UCSD-AML1 (cell line): ENCODE results near the gene CIT.
"Not testable (repeated sequence)": the region's sequence is repeated elsewhere in the genome, so short reads cannot be mapped to it uniquely, and the experiment has no call there.

Experiments
- DNase-seq: peaks from one replicate; lab custom pipeline; 2025; ENCODE audit not compliant: unreplicated experiment; lab: John Stamatoyannopoulos, UW

The CIT gene

GRCh38 chr12:119744900-119745606, 132.1 kb downstream of the CIT start:
- DNase-seq: no peak

GRCh38 chr12:119742700-119743099, 134.4 kb downstream of the CIT start:
- no peak for DNase-seq

DNA sequence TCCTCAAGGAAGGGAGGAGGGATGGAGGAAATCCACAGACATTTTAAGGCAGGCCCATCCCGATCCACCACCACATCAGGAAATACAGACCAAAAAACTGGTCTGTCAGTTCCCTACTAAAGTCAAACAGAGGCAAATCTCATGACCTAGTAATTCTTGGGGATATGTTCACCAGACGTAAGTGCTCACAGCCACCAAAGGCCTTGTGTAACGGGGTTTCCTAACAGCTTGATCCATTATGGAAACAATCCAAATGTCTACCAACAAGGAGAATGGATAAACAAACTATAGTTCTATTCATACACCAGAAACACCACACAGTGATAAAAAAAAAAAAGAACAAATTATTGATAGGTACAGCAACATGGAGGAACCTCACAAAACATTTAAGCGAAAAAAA, 136.3 kb downstream of the CIT start:
- DNase-seq: no peak

GRCh38 chr12:119735079-119735478, 142.0 kb downstream of the CIT start:
- no peak for DNase-seq

GRCh38 chr12:119730381-119730780, 146.7 kb downstream of the CIT start:
- no peak for DNase-seq

GRCh38 chr12:119729871-119730270, 147.2 kb downstream of the CIT start:
- DNase-seq: no peak

GRCh38 chr12:119728444-119728745, 148.7 kb downstream of the CIT start:
- DNase-seq: no peak

DNA sequence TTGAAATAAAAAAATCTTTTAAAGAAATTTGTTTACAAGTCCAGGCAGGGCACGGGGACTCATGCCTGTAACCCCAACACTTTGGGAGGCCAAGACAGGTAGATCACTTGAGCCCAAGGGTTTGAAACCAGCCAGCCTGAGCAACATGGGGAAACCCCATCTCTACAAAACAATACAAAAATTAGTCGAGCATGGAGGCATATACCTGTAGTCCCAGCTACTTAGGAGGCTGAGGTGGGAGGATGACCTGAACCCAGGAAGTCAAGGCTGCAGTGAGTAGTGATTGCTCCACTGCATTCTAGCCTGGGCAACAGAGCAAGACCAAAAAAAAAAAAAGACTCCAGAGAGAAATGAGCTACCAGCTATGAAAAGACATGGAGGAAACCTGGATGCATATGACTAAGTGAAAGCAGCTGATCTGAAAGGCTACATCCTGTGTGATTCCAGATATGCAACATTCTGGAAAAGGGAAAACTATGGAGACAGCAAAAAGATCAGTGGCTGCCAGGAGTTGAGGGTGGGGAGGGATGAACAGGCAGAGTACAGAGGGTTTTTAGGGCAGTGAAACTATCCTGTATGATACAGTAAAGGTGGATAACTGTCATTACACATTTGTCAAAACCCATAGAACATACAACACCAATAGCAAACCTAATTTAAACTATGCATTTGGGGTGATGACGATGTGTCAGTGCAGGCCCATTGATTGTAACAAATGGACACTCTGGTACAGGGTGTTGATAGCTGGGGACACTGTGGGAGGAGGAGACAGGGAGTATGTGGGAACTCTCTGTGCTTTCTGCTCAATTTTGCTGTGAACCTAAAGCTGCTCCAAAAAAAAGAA, 149.3 kb downstream of the CIT start:
- no peak for DNase-seq

- no peak for DNase-seq
Measured at GRCh38 chr12:119725523-119725922, 151.6 kb downstream of the CIT start.

DNA sequence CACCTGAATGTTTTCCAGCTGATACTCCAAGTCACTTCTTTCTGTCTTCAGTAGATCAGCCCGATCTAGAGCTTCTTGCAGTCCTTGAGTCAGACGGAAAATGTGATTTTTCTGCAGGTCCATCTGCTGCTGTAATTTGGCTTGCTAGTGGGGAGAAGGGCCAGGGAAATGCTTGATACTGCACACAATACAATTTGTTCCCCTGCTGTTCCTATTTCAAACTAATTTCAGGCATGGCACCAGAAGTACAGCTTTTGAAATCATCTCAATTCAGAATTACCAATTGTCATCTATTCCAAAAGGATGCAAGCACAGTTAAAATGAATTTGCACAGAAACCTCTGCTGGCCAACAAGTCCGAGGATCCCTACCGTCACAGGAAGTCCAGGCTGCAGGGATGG, 155.8 kb downstream of the CIT start:
- no peak for DNase-seq

- no peak for DNase-seq
Measured at GRCh38 chr12:119720349-119720748, 156.8 kb downstream of the CIT start.

GRCh38 chr12:119718141-119718540, 159.0 kb downstream of the CIT start:
- no peak for DNase-seq

DNA sequence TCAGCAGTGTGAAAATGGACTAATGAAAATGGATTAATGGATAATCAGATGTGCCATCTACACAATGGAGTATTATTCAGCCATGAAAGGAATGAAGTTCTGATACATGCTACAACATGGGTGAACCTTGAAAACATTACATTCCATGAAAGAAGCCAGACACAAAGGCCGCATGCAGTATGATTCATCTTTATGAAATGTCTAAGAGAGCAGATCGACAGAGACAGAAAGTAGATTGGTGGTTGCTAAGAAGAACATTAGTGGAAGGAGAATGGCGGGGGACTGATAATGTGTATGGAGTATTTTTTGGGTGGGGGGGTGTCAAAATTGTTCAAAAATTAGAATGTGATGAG, 161.9 kb downstream of the CIT start:
- DNase-seq: no peak

GRCh38 chr12:119714614-119715267, 162.4 kb downstream of the CIT start:
- DNase-seq: no peak

- no peak for DNase-seq
Measured at GRCh38 chr12:119713551-119714031, 163.5 kb downstream of the CIT start.

DNA sequence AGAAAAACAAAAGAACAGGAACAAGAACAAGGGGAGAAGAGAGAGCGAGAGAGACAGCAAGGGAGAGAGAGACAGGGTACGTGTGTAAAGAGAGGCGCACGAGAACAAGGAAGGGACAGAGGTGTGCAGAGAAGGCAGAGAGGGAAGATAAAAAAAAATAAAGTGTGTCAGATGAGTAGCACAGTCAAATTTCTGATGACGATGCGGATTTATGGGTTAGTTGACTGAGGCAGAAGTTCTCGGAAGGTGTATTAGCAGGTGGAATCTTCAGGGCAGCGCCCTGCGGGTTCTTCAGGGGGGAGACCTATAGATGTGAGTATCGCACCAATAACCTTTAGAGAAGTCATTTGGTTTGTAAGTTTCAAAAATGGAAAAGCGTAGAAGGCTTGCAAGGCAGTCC, 164.4 kb downstream of the CIT start:
- no peak for DNase-seq

DNA sequence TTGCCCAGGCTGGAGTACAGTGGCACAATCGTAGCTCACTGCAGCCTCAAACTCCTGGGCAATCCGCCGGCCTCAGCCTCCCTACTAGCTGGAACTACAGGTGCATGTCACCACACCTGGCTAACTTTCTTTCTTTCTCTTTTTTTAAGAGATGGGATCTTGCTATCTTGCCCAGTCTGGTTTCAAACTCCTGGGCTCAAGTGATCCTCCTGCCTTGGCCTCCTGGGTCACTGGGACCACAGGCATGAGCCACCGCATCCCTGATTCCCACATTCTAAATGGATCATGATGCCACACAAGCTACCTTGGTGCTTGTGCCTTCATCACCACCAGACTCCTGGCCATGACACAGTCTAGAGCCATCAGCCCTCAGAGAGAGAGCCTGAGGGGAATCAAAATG, 165.4 kb downstream of the CIT start:
- DNase-seq: no peak

DNA sequence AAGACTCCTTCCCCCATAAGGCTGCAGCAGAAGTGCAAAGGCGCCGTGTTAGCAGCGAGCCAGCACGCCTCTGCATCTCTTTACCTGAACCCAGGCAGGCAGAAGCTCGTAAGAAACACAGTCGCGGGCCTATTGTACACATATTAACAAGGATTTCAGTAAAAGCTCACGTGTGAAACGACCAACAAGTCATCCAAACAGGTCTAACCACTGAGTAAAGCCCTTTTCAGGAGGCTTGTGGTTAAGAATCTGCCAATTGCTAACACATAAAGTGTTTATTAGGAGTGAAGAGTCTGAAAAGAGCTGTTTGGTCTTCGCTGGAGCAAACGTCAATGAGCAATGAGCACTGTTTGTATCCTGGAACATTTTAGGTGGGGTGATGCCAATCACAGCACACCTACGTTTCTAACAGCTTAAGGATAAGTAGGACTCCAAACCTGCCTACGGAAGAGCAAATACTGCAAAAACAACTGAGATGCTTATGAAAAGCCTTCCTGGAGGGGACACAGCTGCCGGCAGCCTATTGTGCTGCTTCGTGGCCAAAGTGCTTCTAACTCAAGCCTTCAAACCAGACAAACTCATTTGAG, 166.1 kb downstream of the CIT start:
- DNase-seq: no peak

DNA sequence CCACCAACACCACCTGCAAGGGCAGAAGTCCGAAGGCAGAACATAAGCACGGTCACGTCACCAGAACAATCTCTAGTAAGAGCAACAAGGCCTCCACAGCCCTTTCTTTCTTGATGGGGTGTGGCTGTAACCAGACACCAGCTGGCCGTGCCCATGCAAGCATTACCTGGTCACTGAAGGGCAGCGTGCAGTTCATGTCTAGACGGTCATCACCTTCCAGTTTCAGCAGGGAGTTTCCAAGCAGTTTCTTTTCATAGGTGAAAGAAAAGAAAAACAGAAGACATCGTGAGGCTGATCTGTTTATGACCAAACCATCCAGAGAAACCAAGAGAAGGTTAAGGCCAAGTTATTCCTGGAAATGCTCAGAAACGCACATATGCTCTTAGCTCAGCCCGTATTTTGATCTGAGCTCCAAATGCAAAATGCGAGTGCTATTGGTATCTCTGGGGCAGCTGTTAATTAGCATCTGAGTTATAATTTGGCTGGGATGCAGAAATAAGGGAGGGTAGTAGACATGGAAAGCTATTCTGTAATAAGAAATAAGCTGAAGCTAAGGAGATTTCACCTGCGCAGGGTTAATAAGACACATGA, 166.7 kb downstream of the CIT start:
- no peak for DNase-seq

GRCh38 chr12:119706427-119706826, 170.7 kb downstream of the CIT start:
- not testable (repeated sequence) for DNase-seq

DNA sequence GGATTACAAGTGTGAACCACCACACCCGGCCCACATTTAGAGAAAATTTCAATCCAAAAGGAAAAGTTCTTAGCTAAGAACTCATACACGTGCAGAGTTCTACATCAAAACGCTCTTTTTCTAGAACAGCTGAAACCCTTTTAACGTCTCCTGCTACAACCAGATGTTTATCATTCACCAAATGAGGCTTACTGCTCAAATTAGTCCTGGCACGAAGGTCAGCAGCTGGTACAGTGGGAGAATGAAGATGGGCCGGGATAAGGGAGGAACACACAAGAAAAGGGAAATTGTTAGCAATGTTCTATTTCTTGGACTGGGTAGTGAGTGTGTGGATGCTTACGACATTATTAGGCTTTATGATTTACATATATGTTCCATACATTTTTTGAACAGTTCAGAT, 171.9 kb downstream of the CIT start:
- no peak for DNase-seq
